ENCODE data around the gene COG8. TPM values are rescaled to one million over a fixed set of nuclear protein-coding genes. Genes with fewer than 3 reads are reported as not detected.
"Not testable (repeated sequence)": the region's sequence is repeated elsewhere in the genome, so short reads cannot be mapped to it uniquely, and the experiment has no call there.

COG8 gene
- total and polyA plus RNA-seq, 4 donors: 11.2 to 37.4 (median 24.2) TPM

GRCh38 chr16:69298261-69298660, 41.1 kb downstream of the COG8 start:
- no peak for TF ChIP-seq SP1 (IDR thresholded peaks at IDR 0.05)
- TF ChIP-seq JUND (IDR thresholded peaks at IDR 0.05): no peak
- TF ChIP-seq NR2F2 (IDR thresholded peaks at IDR 0.05): no peak
- TF ChIP-seq RAD21 (IDR thresholded peaks at IDR 0.05): no peak
- no peak for TF ChIP-seq RXRA (IDR thresholded peaks at IDR 0.05)
- TF ChIP-seq ZBTB33 (IDR thresholded peaks at IDR 0.05): no peak
- no peak for TF ChIP-seq ATF3 (IDR thresholded peaks at IDR 0.05)
- TF ChIP-seq MAX (IDR thresholded peaks at IDR 0.05): no peak
- no peak for TF ChIP-seq TAF1 (conservative IDR thresholded peaks at IDR 0.05)
- no peak for TF ChIP-seq REST (IDR thresholded peaks at IDR 0.05)
- no peak for TF ChIP-seq FOXA2 (IDR thresholded peaks at IDR 0.05)
- TF ChIP-seq FOXA1 (IDR thresholded peaks at IDR 0.05): no peak
- TF ChIP-seq HNF4G (IDR thresholded peaks at IDR 0.05): no peak
- no peak for TF ChIP-seq EGR1 (IDR thresholded peaks at IDR 0.05; ENCODE audit: low read depth in 2 of 2)
- no peak for TF ChIP-seq GABPA (IDR thresholded peaks at IDR 0.05 in 1 of 2, conservative IDR thresholded peaks at IDR 0.05 in 1 of 2)
- no peak for TF ChIP-seq CTCF (IDR thresholded peaks at IDR 0.05; ENCODE audit: low read depth, low read length, missing input control)
- Histone ChIP-seq H3K36me3 (ENCODE audit: control insufficient read depth in 4 of 4, insufficient read depth in 3 of 4, low read depth in 1 of 4, low read length in 3 of 4) (peaks cover 0 to 11% (median 2%) of the 10 kb centered on the region in 4 donors), H3K4me3 (ENCODE audit: low read depth in 1 of 3, low read length in 3 of 3) (no peak overlapping the region), H3K9ac (ENCODE audit: low read depth in 1 of 2, low read length in 2 of 2) (no peak overlapping the region), H3K27ac (ENCODE audit: low read depth in 1 of 2, low read length in 2 of 2) (no peak overlapping the region), H3K4me1 (ENCODE audit: control insufficient read depth in 4 of 4, insufficient read depth in 4 of 4, low read length in 3 of 4) (no peaks in the 10 kb centered on the region), H3K27me3 (ENCODE audit: control insufficient read depth in 4 of 4, insufficient read depth in 4 of 4, low read length in 3 of 4) (no peaks in the 10 kb centered on the region), H3K9me3 (ENCODE audit: control insufficient read depth in 4 of 4, low read length in 3 of 4) (no peaks in the 10 kb centered on the region)
- no peak for DNase-seq (ENCODE audit: low spot score)
- 98% methylated on average over 4 of the region's 4 CpGs for WGBS

- DNase-seq (ENCODE audit: low spot score): not testable (repeated sequence)
- WGBS: 98% methylated on average over 7 of the region's 7 CpGs
These were observed 42.6 kb downstream of the COG8 start for GRCh38 chr16:69296771-69297170.

More at GRCh38 chr16:69296771-69297170, 42.6 kb downstream of the COG8 start:
- H3K4me3 ChIP-seq (ENCODE audit: low read depth in 1 of 3, low read length in 3 of 3); H3K9me3 ChIP-seq (ENCODE audit: control insufficient read depth in 4 of 4, low read length in 3 of 4); H3K27me3 ChIP-seq (ENCODE audit: control insufficient read depth in 4 of 4, insufficient read depth in 4 of 4, low read length in 3 of 4); H3K9ac ChIP-seq (ENCODE audit: low read depth in 1 of 2, low read length in 2 of 2); H3K4me1 ChIP-seq (ENCODE audit: control insufficient read depth in 4 of 4, insufficient read depth in 4 of 4, low read length in 3 of 4); H3K27ac ChIP-seq (ENCODE audit: low read depth in 1 of 2, low read length in 2 of 2): not testable (repeated sequence)
- peaks cover 0 to 11% (median 2%) of the 10 kb centered on the region in 4 donors for H3K36me3 ChIP-seq (ENCODE audit: control insufficient read depth in 4 of 4, insufficient read depth in 3 of 4, low read depth in 1 of 4, low read length in 3 of 4)
